Spleen (tissue), 11 donors: Measurements from ENCODE around the gene MYO5B. TPM values are rescaled to one million over a fixed set of nuclear protein-coding genes. Genes with fewer than 3 reads are reported as not detected.

ENCODE experiments used
- DNase-seq: peaks from one replicate; pipeline ENCODE4 v3.0.0-alpha.2; 2020
- H3K27ac ChIP-seq, 8 donors: fragments of 200-600 bp; sonication (generic) in 7 of 8; 1 replicate in 4 of 8; 2 replicates in 4 of 8; pipeline versions ENCODE4 v1.5.0 to v1.8.0; 2016 to 2021; ENCODE audit warnings: inconsistent platforms in 4 of 8, mild to moderate bottlenecking in 4 of 8, moderate library complexity in 1 of 8
- H3K27me3 ChIP-seq, 7 donors: fragments of 200-600 bp; sonication (generic) in 6 of 7; replicated peaks in 1 of 7; 1 replicate in 4 of 7; 2 replicates in 3 of 7; pipeline versions ENCODE4 v1.5.0 to v1.8.0; 2016 to 2021; ENCODE audit warnings: inconsistent platforms in 3 of 7, mild to moderate bottlenecking in 1 of 7
- H3K36me3 ChIP-seq, 6 donors: fragments of 200-600 bp; sonication (generic) in 5 of 6; 1 replicate in 4 of 6; 2 replicates in 2 of 6; pipeline versions ENCODE4 v1.5.0 to v1.8.0; 2016 to 2021; ENCODE audit warnings: inconsistent platforms in 2 of 6
- H3K4me1 ChIP-seq, 6 donors: fragments of 200-600 bp; sonication (generic) in 5 of 6; 1 replicate in 3 of 6; 2 replicates in 3 of 6; pipeline versions ENCODE4 v1.5.0 to v1.8.0; 2016 to 2021; ENCODE audit warnings: inconsistent platforms in 3 of 6
- H3K4me3 ChIP-seq, 8 donors: fragments of 200-600 bp; sonication (generic) in 7 of 8; 1 replicate in 4 of 8; 2 replicates in 4 of 8; pipeline versions ENCODE4 v1.5.0 to v1.8.0; 2016 to 2021; ENCODE audit warnings: inconsistent platforms in 4 of 8, mild to moderate bottlenecking in 4 of 8, moderate library complexity in 2 of 8
- H3K9me3 ChIP-seq, 8 donors: fragments of 200-600 bp; sonication (generic) in 7 of 8; 1 replicate in 4 of 8; 2 replicates in 4 of 8; pipeline versions ENCODE4 v1.5.0 to v1.8.0; 2016 to 2021; ENCODE audit warnings: inconsistent platforms in 4 of 8
- CTCF ChIP-seq, 11 experiments: fragments of 200-600 bp in 7 of 11; fragments of 450-650 bp in 4 of 11; sonication (generic) in 4 of 11; IDR thresholded peaks in 8 of 11; conservative IDR thresholded peaks in 3 of 11; 1 replicate in 7 of 11; 2 replicates in 4 of 11; pipeline versions ENCODE4 v1.4.0 to v1.8.0; 2016 to 2021; ENCODE audit warnings: antibody characterized with exemption in 11 of 11, inconsistent platforms in 4 of 11, mild to moderate bottlenecking in 1 of 11
- POLR2A ChIP-seq, 3 donors: fragments of 450-650 bp; IDR thresholded peaks; one replicate each; pipeline ENCODE4 v1.5.1; 2017; ENCODE audit warnings: antibody characterized with exemption in 3 of 3, mild to moderate bottlenecking in 1 of 3
- POLR2AphosphoS5 ChIP-seq, 3 donors: sonication (generic); formaldehyde crosslinking; IDR thresholded peaks; one replicate each; pipeline ENCODE4 v1.5.1; 2017; ENCODE audit warnings: antibody characterized with exemption in 3 of 3
- WGBS, 5 donors: extraction: QIAGEN DNeasy Blood & Tissue Kit in 3 of 5; methylation state at CpG; one replicate each; pipeline versions ENCODE4 v1.1.5 to v1.1.7; 2013 to 2018; 5-methylcytosine and 5-hydroxymethylcytosine counted together
- intact Hi-C: fragments of 100-400 bp; cut with DNase I; formaldehyde crosslinking; loops from one replicate; pipeline ENCODE4 v1.15.0; 2023; ENCODE audit warnings: low total_unique reads
- polyA plus RNA-seq, 3 donors: library from polyadenylated mRNA; stranded (reverse); fragments of 200-250 nt; gene quantifications; one replicate each; pipeline ENCODE4 v1.2.1, GENCODE V29; 2013
- total RNA-seq, 7 donors: library from RNA; depleted of rRNA in 3 of 7; stranded (reverse); fragments of >200 nt in 3 of 7; fragmentation: NEBNext Ultra II Directional in 4 of 7; extraction: Animal tissue kit (Norgen Biotek cat#: 25700) in 4 of 7; gene quantifications; one replicate each; pipeline versions ENCODE4 v1.1.0 to v1.2.1, GENCODE V29; 2016 to 2021
- donor health status: healthy with polysubstance abuse.
- donor health status: DM: no; HTN: no; CAD: no; lungs with moderate emphysema.
- donor health status: DM: no; HTN: no; CAD: no.
- donor health status: Bipolar disorder and iron deficiency.
- donor health status: healthy.
- donor health status: DM: no; HTN: no; CAD: no.
- donor health status: DM: yes; HTN: yes; CAD: no.

MYO5B gene
- total and polyA plus RNA-seq, 10 donors, result 0.74 to 6.0 (median 2.4) TPM

- H3K36me3 ChIP-seq, result no peaks in the 10 kb centered on the region
- intact Hi-C loops, result no loop called here
- H3K4me3 ChIP-seq, result no peak overlapping the region
- no peaks in the 10 kb centered on the region for H3K9me3 ChIP-seq
- no peak for DNase-seq
- no peaks in the 10 kb centered on the region for H3K4me1 ChIP-seq
- WGBS, 5 donors, result 55 to 75% (median 65%) methylated on average over 3 of the region's 3 CpGs
- no peak for TF ChIP-seq CTCF (IDR thresholded peaks at IDR 0.05 in 8 of 11, conservative IDR thresholded peaks at IDR 0.05 in 3 of 11)
- no peak for TF ChIP-seq POLR2A (IDR thresholded peaks at IDR 0.05)
- TF ChIP-seq POLR2AphosphoS5 (IDR thresholded peaks at IDR 0.05), result no peak
- H3K27ac ChIP-seq, result no peak overlapping the region
- no peaks in the 10 kb centered on the region for H3K27me3 ChIP-seq
Observed at GRCh38 chr18:49985236-49985635, 209.7 kb downstream of the MYO5B start.

- DNase-seq, result no peak
- TF ChIP-seq CTCF (IDR thresholded peaks at IDR 0.05 in 8 of 11, conservative IDR thresholded peaks at IDR 0.05 in 3 of 11) (no peak), POLR2A (IDR thresholded peaks at IDR 0.05) (no peak), POLR2AphosphoS5 (IDR thresholded peaks at IDR 0.05) (no peak)
- Histone ChIP-seq H3K9me3 (no peaks in the 10 kb centered on the region), H3K36me3 (no peaks in the 10 kb centered on the region), H3K4me3 (no peak overlapping the region), H3K27ac (no peak overlapping the region), H3K4me1 (no peaks in the 10 kb centered on the region), H3K27me3 (no peaks in the 10 kb centered on the region)
- intact Hi-C loops, result no loop called here
- 78 to 86% (median 83%) methylated on average over 4 of the region's 4 CpGs for WGBS, 5 donors
Observed at GRCh38 chr18:49980896-49981295, 214.1 kb downstream of the MYO5B start.

DNA sequence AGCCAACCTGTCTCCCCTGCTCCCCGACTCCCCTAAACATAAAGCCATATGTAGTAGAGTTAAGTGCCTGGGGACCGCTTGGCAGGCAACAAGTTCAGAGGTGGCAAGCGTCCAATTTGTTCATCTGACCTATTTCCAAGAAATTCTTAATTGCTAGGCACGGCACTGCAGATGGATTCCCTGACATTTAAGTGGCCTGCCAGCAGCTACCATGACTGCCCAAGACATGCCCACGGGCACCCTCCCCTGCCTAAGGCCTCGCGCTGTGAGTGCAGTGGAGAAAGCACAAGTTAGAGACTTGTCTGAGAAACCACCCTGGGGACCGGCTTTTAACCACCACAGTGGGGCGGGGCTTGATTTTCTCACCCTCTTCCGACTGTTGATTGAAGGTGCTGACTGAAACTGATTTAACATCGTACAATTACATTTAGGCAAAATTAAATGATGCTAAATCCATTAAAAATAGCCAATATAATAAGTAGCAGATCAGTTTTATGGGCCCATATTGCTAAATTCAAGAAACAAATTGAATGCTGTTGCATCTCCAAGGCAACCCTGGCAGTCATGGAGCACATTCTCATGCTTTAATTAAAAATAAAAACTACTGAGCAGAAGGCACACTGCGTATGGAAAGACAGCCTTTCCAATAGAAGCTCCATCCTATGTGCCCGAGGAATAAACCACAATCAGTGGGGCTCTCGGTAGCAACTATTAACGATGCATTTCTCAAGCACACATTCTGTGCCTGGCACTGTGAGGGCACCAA is 218.0 kb downstream of the MYO5B start:
- no peak overlapping the region for H3K27ac ChIP-seq
- no peaks in the 10 kb centered on the region for H3K4me1 ChIP-seq
- 67 to 84% (median 79%) methylated on average over 15 of the region's 15 CpGs for WGBS, 5 donors
- peaks cover 0 to under 1% (median 0%) of the 10 kb centered on the region in 7 donors for H3K27me3 ChIP-seq
- H3K4me3 ChIP-seq, result no peak overlapping the region
- no peak for DNase-seq
- intact Hi-C loops, result no loop called here
- peaks cover 0 to 4% (median 0%) of the 10 kb centered on the region in 6 donors for H3K36me3 ChIP-seq
- no peak for TF ChIP-seq POLR2AphosphoS5 (IDR thresholded peaks at IDR 0.05)
- no peak for TF ChIP-seq CTCF (IDR thresholded peaks at IDR 0.05 in 8 of 11, conservative IDR thresholded peaks at IDR 0.05 in 3 of 11)
- no peak for TF ChIP-seq POLR2A (IDR thresholded peaks at IDR 0.05)
- H3K9me3 ChIP-seq, result no peaks in the 10 kb centered on the region

DNA sequence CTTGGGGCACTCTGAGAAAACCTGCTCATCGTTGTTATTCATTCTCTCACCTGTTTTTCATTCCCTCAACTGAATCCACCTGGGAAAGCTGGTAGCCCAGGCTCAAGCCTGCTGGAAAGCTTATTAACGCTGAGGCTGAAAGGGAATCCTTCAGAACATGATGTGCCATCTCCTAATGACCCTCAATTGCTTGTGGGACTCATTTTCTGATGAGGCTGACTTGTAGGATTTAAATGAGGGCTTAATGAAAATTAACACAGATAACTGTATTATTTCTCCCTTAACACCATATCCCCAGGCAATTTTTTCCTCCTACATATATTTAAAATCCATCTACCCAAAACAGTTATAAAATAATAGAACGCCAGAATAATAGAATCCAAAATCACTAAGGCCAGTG is 218.9 kb downstream of the MYO5B start:
- peaks cover 0 to 4% (median 0%) of the 10 kb centered on the region in 6 donors for H3K36me3 ChIP-seq
- intact Hi-C loops, result no loop called here
- no peak for DNase-seq
- H3K4me1 ChIP-seq, result no peaks in the 10 kb centered on the region
- WGBS, 5 donors, result 78 to 93% (median 87%) methylated on average over 3 of the region's 3 CpGs
- H3K27ac ChIP-seq, result no peak overlapping the region
- H3K9me3 ChIP-seq, result no peaks in the 10 kb centered on the region
- H3K4me3 ChIP-seq, result no peak overlapping the region
- H3K27me3 ChIP-seq, result peaks cover 0 to 3% (median 0%) of the 10 kb centered on the region in 7 donors
- no peak for TF ChIP-seq POLR2A (IDR thresholded peaks at IDR 0.05)
- TF ChIP-seq CTCF (IDR thresholded peaks at IDR 0.05 in 8 of 11, conservative IDR thresholded peaks at IDR 0.05 in 3 of 11), result no peak
- TF ChIP-seq POLR2AphosphoS5 (IDR thresholded peaks at IDR 0.05), result no peak
